Measurements from ENCODE around the gene KIF2C.

KIF2C gene

GRCh38 chr1:44799770-44800584, 60.3 kb downstream of the KIF2C start, which contains the start of gene PLK3:
Gene PLK3 (plus strand): TSS chr1:44800377. CDS start chr1:44800464, 87 bp downstream.
- H3K9me3 ChIP-seq (ENCODE audit: insufficient read depth, low read length): no peaks in the 10 kb centered on the region
- peak within 1 kb of the TSS; percentile 91 for H3K9ac ChIP-seq (ENCODE audit: insufficient read length, low read depth)
- peaks cover 34% of the 10 kb centered on the region for H3K36me3 ChIP-seq (ENCODE audit: insufficient read depth, insufficient read length, low read length)
- peak within 1 kb of the TSS; percentile 89 for H3K4me3 ChIP-seq (ENCODE audit: insufficient read length, low read depth)
- peak; percentile 99 for DNase-seq (ENCODE audit: low read depth, low spot score)
- no peak for TF ChIP-seq ZNF274 (IDR thresholded peaks at IDR 0.05; ENCODE audit: low read depth, low read length)
- no peak for TF ChIP-seq YY1 (IDR thresholded peaks at IDR 0.05; ENCODE audit: insufficient read depth, insufficient read length)
- no peak for TF ChIP-seq SUZ12 (IDR thresholded peaks at IDR 0.05; ENCODE audit: extremely low read depth, insufficient read depth, insufficient read length)
- H3K4me1 ChIP-seq (ENCODE audit: insufficient read depth, insufficient read length): peaks cover 22% of the 10 kb centered on the region
- H3K27me3 ChIP-seq (ENCODE audit: insufficient read depth, insufficient read length): peaks cover 6% of the 10 kb centered on the region

GRCh38 chr1:44801491-44802305, 62.1 kb downstream of the KIF2C start:
- Histone ChIP-seq H3K9me3 (ENCODE audit: insufficient read depth, low read length) (no peaks in the 10 kb centered on the region), H3K9ac (ENCODE audit: insufficient read length, low read depth) (peak overlapping the region; percentile 26), H3K4me3 (ENCODE audit: insufficient read length, low read depth) (peak overlapping the region; percentile 1), H3K4me1 (ENCODE audit: insufficient read depth, insufficient read length) (peaks cover 31% of the 10 kb centered on the region), H3K27me3 (ENCODE audit: insufficient read depth, insufficient read length) (peaks cover 6% of the 10 kb centered on the region), H3K36me3 (ENCODE audit: insufficient read depth, insufficient read length, low read length) (peaks cover 51% of the 10 kb centered on the region)
- no peak for DNase-seq (ENCODE audit: low read depth, low spot score)
- TF ChIP-seq SUZ12 (IDR thresholded peaks at IDR 0.05; ENCODE audit: extremely low read depth, insufficient read depth, insufficient read length): no peak
- no peak for TF ChIP-seq ZNF274 (IDR thresholded peaks at IDR 0.05; ENCODE audit: low read depth, low read length)
- TF ChIP-seq YY1 (IDR thresholded peaks at IDR 0.05; ENCODE audit: insufficient read depth, insufficient read length): no peak

GRCh38 chr1:44802306-44803061, 62.8 kb downstream of the KIF2C start:
- DNase-seq (ENCODE audit: low read depth, low spot score): no peak
- H3K9ac ChIP-seq (ENCODE audit: insufficient read length, low read depth): peak overlapping the region; percentile 12
- H3K4me1 ChIP-seq (ENCODE audit: insufficient read depth, insufficient read length): peaks cover 36% of the 10 kb centered on the region
- H3K4me3 ChIP-seq (ENCODE audit: insufficient read length, low read depth): no peak overlapping the region
- no peak for TF ChIP-seq YY1 (IDR thresholded peaks at IDR 0.05; ENCODE audit: insufficient read depth, insufficient read length)
- TF ChIP-seq SUZ12 (IDR thresholded peaks at IDR 0.05; ENCODE audit: extremely low read depth, insufficient read depth, insufficient read length): no peak
- H3K36me3 ChIP-seq (ENCODE audit: insufficient read depth, insufficient read length, low read length): peaks cover 53% of the 10 kb centered on the region
- H3K9me3 ChIP-seq (ENCODE audit: insufficient read depth, low read length): no peaks in the 10 kb centered on the region
- peaks cover 6% of the 10 kb centered on the region for H3K27me3 ChIP-seq (ENCODE audit: insufficient read depth, insufficient read length)

GRCh38 chr1:44803062-44803311, 63.4 kb downstream of the KIF2C start:
- DNase-seq (ENCODE audit: low read depth, low spot score): no peak
- TF ChIP-seq SUZ12 (IDR thresholded peaks at IDR 0.05; ENCODE audit: extremely low read depth, insufficient read depth, insufficient read length): no peak
- H3K9me3 ChIP-seq (ENCODE audit: insufficient read depth, low read length): no peaks in the 10 kb centered on the region
- no peak overlapping the region for H3K4me3 ChIP-seq (ENCODE audit: insufficient read length, low read depth)
- peaks cover 53% of the 10 kb centered on the region for H3K36me3 ChIP-seq (ENCODE audit: insufficient read depth, insufficient read length, low read length)
- peaks cover 40% of the 10 kb centered on the region for H3K4me1 ChIP-seq (ENCODE audit: insufficient read depth, insufficient read length)
- peaks cover 6% of the 10 kb centered on the region for H3K27me3 ChIP-seq (ENCODE audit: insufficient read depth, insufficient read length)
- no peak overlapping the region for H3K9ac ChIP-seq (ENCODE audit: insufficient read length, low read depth)

GRCh38 chr1:44803312-44804095, 63.9 kb downstream of the KIF2C start:
- TF ChIP-seq ZNF274 (IDR thresholded peaks at IDR 0.05; ENCODE audit: low read depth, low read length) (no peak), SUZ12 (IDR thresholded peaks at IDR 0.05; ENCODE audit: extremely low read depth, insufficient read depth, insufficient read length) (no peak), YY1 (IDR thresholded peaks at IDR 0.05; ENCODE audit: insufficient read depth, insufficient read length) (no peak)
- H3K4me1 ChIP-seq (ENCODE audit: insufficient read depth, insufficient read length): peaks cover 43% of the 10 kb centered on the region
- H3K36me3 ChIP-seq (ENCODE audit: insufficient read depth, insufficient read length, low read length): peaks cover 53% of the 10 kb centered on the region
- H3K9ac ChIP-seq (ENCODE audit: insufficient read length, low read depth): no peak overlapping the region
- H3K9me3 ChIP-seq (ENCODE audit: insufficient read depth, low read length): no peaks in the 10 kb centered on the region
- H3K27me3 ChIP-seq (ENCODE audit: insufficient read depth, insufficient read length): peaks cover 6% of the 10 kb centered on the region
- no peak for DNase-seq (ENCODE audit: low read depth, low spot score)
- H3K4me3 ChIP-seq (ENCODE audit: insufficient read length, low read depth): no peak overlapping the region

GRCh38 chr1:44805311-44806024, 65.8 kb downstream of the KIF2C start:
- Histone ChIP-seq H3K27me3 (ENCODE audit: insufficient read depth, insufficient read length) (peaks cover 5% of the 10 kb centered on the region), H3K36me3 (ENCODE audit: insufficient read depth, insufficient read length, low read length) (peaks cover 58% of the 10 kb centered on the region), H3K9me3 (ENCODE audit: insufficient read depth, low read length) (no peaks in the 10 kb centered on the region), H3K9ac (ENCODE audit: insufficient read length, low read depth) (peak overlapping the region; percentile 73), H3K4me1 (ENCODE audit: insufficient read depth, insufficient read length) (peaks cover 52% of the 10 kb centered on the region), H3K4me3 (ENCODE audit: insufficient read length, low read depth) (no peak overlapping the region)
- no peak for TF ChIP-seq SUZ12 (IDR thresholded peaks at IDR 0.05; ENCODE audit: extremely low read depth, insufficient read depth, insufficient read length)
- DNase-seq (ENCODE audit: low read depth, low spot score): no peak

Measured in NT2/D1 (cell line).